ENCODE data around the gene VAV1.
"Not testable (repeated sequence)": the region's sequence is repeated elsewhere in the genome, so short reads cannot be mapped to it uniquely, and the experiment has no call there.

VAV1 gene

GRCh38 chr19:6754653-6755463, 17.6 kb upstream of the VAV1 start:
- in situ Hi-C loops (cut with MboI; ENCODE audit: low sequenced_read_pairs) = loop anchor here (10.0 kb wide), 1 partner anchor 240 kb away; no protein-coding TSS in a partner anchor

GRCh38 chr19:6760606-6761005, 11.9 kb upstream of the VAV1 start:
- in situ Hi-C loops (cut with MboI; ENCODE audit: low sequenced_read_pairs) = no loop called here

- in situ Hi-C loops (cut with MboI; ENCODE audit: low sequenced_read_pairs) = no loop called here
Measured at GRCh38 chr19:6761053-6761676, 11.3 kb upstream of the VAV1 start.

GRCh38 chr19:6762253-6762797, 10.2 kb upstream of the VAV1 start:
- in situ Hi-C loops (cut with MboI; ENCODE audit: low sequenced_read_pairs) = not testable (repeated sequence)

- in situ Hi-C loops (cut with MboI; ENCODE audit: low sequenced_read_pairs) = no loop called here
Measured at GRCh38 chr19:6765738-6766356, 6.7 kb upstream of the VAV1 start.

- in situ Hi-C loops (cut with MboI; ENCODE audit: low sequenced_read_pairs) = no loop called here
Measured at GRCh38 chr19:6766357-6767080, 6.0 kb upstream of the VAV1 start.

GRCh38 chr19:6767081-6767356, 5.5 kb upstream of the VAV1 start:
- in situ Hi-C loops (cut with MboI; ENCODE audit: low sequenced_read_pairs) = no loop called here

- in situ Hi-C loops (cut with MboI; ENCODE audit: low sequenced_read_pairs) = no loop called here
Measured at GRCh38 chr19:6767357-6768235, 4.9 kb upstream of the VAV1 start, which contains the start of gene SH2D3A. Gene SH2D3A, minus strand, starts transcription at chr19:6767435. Its CDS starts 3,687 bp downstream, at chr19:6763748.

- in situ Hi-C loops (cut with MboI; ENCODE audit: low sequenced_read_pairs) = no loop called here
Measured at GRCh38 chr19:6768236-6768785, 4.2 kb upstream of the VAV1 start.

GRCh38 chr19:6769006-6769619, 3.4 kb upstream of the VAV1 start:
- in situ Hi-C loops (cut with MboI; ENCODE audit: low sequenced_read_pairs) = no loop called here

GRCh38 chr19:6771648-6772027, 870 bp upstream of the VAV1 start:
- in situ Hi-C loops (cut with MboI; ENCODE audit: low sequenced_read_pairs) = not testable (repeated sequence)

- in situ Hi-C loops (cut with MboI; ENCODE audit: low sequenced_read_pairs) = no loop called here
Measured at GRCh38 chr19:6772866-6773322, 386 bp downstream of the VAV1 start.

GRCh38 chr19:6773323-6773931, 919 bp downstream of the VAV1 start:
- in situ Hi-C loops (cut with MboI; ENCODE audit: low sequenced_read_pairs) = no loop called here

- in situ Hi-C loops (cut with MboI; ENCODE audit: low sequenced_read_pairs) = no loop called here
Measured at GRCh38 chr19:6774821-6775707, 2.6 kb downstream of the VAV1 start.

GRCh38 chr19:6776045-6776444, 3.5 kb downstream of the VAV1 start:
- in situ Hi-C loops (cut with MboI; ENCODE audit: low sequenced_read_pairs) = not testable (repeated sequence)

- in situ Hi-C loops (cut with MboI; ENCODE audit: low sequenced_read_pairs) = no loop called here
Measured at GRCh38 chr19:6776999-6777398, 4.5 kb downstream of the VAV1 start.

GRCh38 chr19:6777434-6777833, 4.9 kb downstream of the VAV1 start:
- in situ Hi-C loops (cut with MboI; ENCODE audit: low sequenced_read_pairs) = no loop called here

- in situ Hi-C loops (cut with MboI; ENCODE audit: low sequenced_read_pairs) = no loop called here
Measured at GRCh38 chr19:6778386-6778785, 5.9 kb downstream of the VAV1 start.
